ENCODE measurements around the gene ASCC1.
"Not testable (repeated sequence)": the region's sequence is repeated elsewhere in the genome, so short reads cannot be mapped to it uniquely, and the experiment has no call there.

Gene ASCC1

DNA sequence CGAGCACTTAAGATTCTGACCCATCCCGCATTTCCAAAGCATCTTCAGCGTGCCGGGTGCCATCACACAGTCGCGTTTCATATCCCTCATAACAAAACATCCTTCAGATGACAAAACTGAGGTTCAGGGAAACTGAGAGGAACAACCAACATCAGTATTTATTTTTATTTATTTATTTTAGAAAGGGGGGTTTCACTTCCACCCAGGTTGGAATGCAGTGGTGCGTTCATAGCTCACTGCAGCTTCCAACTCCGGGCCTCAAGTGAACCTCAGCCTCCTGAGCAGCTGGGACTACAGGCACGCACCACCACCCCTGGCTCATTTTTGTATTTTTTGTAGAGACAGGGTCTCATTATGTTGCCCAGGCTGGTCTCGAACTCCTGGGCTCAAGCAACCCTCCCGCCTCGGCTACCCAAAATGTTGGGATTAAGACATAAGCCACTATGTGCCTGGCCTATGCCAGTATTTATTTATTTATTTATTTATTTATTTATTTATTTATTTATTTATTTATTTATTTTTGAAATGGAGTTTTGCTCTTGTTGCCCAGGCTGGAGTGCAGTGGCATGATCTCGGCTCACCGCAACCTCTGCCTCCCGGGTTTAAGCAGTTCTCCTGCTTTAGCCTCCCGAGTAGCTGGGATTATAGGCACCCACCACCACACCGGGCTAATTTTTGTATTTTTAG is 33.2 kb upstream of the ASCC1 start:
- peak overlapping the region; percentile 97 for H3K27ac ChIP-seq
- DNase-seq (ENCODE audit: low read depth, low spot score), result not testable (repeated sequence)

DNA sequence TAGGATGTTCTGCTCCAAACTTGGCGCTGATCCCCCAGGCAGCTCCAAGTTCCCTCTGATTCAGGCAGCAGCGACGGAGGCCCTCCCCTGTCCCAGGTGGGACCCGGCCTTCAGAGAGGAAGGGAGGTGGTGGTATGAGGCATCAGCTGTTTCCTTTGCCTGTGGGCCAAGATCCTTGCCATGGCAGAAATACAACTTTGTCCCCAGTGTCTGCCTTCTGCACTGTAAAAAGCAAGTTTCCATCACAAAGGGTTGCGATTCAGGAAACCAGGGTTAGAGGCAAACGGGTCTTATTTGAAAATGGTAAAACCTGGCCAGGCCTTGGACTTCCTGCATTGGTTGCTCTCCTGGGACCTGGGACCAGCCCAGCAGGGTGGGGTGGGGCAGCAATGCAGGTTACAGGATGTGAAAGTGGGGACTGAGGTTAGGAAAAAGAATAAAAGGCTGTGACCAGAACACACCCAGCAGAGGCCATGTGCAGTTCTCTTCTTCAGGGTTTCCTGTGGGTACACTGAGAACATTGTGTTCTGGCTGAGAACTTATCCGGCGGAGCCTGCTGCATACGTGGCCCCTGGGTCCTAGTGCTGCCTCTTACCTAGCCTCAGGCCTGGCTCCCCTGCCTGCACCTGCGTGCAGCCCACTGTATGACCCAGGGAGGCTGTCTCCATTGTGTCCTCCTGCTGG is 32.5 kb upstream of the ASCC1 start:
- no peak for DNase-seq (ENCODE audit: low read depth, low spot score)
- H3K27ac ChIP-seq, result peak overlapping the region; percentile 97

DNA sequence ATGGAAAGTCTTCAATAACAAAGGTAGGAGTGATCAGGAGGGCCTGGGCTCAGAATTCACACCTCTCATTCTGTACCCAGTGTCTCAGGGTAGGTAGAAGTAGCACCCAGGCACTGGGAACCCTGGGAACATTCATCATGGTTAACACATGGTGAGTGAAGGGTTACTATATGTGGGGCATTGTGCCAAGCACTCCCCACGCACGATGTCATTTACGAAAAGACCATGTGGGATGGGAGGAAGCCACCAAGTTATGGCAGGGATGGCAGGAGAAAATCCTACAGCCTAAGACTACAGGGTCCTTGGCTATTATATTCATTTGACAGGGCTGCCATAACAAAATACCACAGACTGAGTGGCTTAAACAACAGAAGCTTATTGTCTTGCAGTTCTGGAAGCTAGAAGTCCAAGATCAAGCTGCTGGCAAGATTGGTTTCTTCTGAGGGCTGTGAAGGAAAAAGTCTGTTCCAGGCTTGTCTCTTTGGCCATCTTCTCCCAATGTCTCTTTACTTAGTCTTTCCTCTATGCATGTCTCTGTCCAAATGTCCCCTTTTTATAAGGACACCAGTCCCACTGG is 30.0 kb upstream of the ASCC1 start:
- peak overlapping the region; percentile 97 for H3K27ac ChIP-seq

DNA sequence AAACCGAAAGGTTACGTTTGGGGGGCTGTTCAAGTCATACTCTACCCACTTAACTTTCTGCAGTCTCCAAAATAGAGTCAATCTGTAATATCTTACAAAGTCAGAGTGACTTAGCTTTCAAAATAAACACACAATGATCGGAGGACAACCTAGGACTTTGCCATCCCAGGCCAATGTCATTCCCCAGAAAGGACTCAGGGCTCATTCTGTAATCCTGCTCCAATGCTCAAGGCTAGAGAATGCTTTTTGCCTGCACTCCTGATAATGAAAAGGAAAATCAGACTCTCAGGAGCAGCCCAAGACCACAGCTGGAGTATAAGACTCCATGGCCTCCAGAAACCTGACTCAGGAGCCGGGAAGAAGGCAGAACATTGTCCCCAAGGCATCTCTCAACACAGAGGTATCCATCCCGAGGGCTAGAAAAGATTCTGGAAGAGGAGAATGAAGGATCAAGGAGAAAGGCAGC is 28.5 kb upstream of the ASCC1 start:
- DNase-seq (ENCODE audit: low read depth, low spot score), result no peak
- peak overlapping the region; percentile 64 for H3K27ac ChIP-seq

More for the DNA sequence above, 30.0 kb upstream of the ASCC1 start:
- DNase-seq (ENCODE audit: low read depth, low spot score), result no peak

DNA sequence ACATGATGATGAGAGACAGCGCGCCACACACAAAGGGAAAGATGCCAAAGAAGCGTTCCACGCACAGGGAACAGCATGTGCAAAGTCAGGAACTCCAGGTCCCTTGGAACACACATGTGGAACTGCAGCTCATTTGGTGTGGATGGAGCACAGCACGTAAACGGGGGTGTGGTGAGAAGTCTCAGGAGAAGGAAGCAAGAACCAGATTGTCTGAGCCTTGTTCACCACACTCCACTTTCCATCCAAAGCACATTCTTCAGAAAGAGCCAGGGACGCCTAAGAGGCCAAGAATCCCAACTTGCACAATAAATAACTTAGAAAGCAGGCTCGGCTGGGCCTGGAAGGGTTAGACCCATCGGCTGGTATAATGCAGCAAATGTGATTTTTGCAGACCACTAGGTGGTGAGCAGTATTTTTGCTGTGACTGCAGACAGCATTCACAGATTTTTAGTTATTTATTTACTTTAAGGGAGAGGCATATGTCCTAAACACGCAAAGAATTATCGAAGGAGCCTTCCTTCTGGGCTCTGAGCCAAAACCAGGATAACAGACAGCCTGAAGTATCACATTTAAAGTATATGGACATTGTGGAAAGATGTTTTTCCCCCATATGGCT is 27.9 kb upstream of the ASCC1 start:
- DNase-seq (ENCODE audit: low read depth, low spot score), result no peak
- H3K27ac ChIP-seq, result peak overlapping the region; percentile 64

DNA sequence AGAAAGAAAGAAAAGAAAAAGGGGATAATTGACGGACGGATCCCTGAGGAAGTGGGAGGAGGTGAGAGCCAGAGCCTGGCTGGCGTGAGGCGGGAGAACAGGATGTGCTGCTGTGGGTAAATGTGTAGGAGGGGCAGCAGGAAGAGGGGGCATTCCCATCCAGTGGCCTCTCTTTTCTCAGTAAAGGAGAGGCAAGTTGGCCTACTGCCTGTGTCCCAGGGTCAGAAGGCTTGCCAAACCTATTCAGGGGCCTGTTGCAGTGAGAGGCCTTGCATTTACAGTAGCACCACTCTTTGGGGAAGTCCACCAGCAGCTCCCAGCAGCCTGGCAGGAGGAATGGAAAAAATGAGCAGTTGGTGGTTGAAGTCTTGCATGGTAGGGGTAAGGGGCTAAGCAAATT is 26.6 kb upstream of the ASCC1 start:
- H3K27ac ChIP-seq, result peak overlapping the region; percentile 64
- no peak for DNase-seq (ENCODE audit: low read depth, low spot score)

DNA sequence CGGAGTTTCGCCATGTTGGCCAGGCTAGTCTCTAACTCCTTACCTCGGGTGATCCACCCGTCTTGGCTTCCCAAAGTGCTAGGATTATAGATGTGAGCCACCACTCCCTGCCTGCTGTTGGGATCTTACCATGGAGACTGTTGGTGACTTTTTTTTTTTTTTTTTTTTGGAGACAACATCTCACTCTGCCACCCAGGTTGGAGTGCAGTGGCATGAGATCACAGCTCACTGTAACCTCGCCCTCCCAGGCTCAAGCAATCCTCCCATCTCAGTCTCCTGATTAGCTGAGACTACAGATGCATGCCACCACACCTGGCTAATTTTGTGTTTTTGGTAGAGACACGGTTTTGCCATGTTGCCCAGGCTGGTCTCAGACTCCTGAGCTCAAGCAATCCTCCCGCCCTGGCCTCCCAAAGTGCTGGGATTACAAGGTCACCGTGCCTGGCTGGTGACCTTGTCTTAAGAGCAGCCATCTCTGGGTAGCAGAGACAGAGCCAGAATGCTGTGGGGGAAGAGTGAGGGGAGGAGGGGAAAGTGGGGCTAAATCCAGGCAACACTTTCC is 25.7 kb upstream of the ASCC1 start:
- H3K27ac ChIP-seq, result no peak overlapping the region
- DNase-seq (ENCODE audit: low read depth, low spot score), result no peak

DNA sequence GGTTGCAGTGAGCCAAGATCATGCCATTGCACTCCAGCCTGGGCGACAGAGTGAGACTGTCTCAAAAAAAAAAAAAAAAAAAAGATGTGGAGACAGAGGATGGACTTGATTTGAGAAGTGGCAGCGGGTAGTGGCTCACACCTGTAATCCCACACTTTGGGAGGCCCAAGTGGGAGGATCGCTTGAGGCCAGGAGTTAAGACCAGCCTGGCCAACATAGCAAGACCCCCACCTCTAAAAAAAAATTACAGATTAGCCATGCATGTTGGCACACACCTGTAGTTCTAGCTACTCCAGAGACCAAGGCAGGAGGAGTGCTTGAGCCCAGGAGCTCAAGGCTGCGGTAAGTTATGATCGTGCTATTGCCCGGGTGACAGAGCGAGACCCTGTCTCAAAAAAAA is 24.3 kb upstream of the ASCC1 start:
- H3K27ac ChIP-seq, result no peak overlapping the region
- no peak for DNase-seq (ENCODE audit: low read depth, low spot score)

DNA sequence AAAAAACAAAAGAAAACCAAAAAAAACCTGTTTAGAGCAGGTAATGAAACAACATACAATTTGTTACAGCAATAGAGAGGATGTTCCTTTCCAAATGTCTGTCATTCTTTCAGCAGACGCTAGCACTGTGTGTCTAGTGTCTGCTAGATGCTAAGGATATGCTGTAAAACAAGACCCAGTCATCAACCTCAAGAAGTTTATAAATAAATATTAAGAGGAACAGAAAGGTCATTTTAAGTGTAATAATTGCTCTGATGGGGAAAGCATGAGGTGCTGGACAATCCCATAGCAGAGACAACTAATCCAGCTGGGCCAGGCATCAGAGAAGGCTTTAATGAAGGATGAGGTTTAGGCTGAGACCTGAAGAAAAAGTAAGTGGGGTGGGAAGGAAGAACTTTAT is 23.3 kb upstream of the ASCC1 start:
- H3K27ac ChIP-seq, result no peak overlapping the region
- no peak for DNase-seq (ENCODE audit: low read depth, low spot score)

DNA sequence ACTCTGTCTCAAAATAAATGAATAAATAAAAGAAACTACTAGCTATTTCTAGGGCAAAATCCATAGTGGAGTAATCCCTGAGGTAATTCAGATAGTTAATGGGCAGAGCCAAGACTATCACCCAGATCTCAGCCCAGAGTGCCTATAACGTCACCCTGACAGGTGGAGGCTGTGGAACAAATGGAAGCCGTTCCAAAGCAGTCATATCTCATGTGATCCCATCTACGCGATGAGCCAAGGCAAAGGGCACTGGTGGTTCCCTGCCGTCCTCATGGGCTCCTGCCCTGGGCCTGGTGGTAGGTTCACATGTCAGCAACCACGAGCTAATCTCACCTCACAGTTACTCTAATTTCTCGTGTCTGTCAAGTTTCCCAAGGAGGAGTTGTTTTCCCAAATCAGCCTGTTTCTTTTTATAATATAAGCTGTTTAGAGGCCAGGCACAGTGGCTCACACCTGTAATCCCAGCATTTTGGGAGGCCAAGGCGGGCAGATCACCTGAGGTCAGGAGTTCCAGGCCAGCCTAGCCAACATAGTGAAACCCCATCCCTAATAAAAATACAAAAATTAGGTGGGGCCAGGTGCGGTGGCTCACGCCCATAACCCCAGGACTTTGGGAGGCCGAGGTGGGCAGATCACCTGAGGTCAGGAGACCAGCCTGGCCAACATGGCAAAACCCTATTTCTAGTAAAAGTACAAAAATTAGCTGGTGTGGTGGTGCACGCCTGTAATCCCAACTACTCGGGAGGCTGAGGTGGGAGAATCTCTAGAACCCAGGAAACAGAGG is 22.5 kb upstream of the ASCC1 start:
- no peak for DNase-seq (ENCODE audit: low read depth, low spot score)
- no peak overlapping the region for H3K27ac ChIP-seq

DNA sequence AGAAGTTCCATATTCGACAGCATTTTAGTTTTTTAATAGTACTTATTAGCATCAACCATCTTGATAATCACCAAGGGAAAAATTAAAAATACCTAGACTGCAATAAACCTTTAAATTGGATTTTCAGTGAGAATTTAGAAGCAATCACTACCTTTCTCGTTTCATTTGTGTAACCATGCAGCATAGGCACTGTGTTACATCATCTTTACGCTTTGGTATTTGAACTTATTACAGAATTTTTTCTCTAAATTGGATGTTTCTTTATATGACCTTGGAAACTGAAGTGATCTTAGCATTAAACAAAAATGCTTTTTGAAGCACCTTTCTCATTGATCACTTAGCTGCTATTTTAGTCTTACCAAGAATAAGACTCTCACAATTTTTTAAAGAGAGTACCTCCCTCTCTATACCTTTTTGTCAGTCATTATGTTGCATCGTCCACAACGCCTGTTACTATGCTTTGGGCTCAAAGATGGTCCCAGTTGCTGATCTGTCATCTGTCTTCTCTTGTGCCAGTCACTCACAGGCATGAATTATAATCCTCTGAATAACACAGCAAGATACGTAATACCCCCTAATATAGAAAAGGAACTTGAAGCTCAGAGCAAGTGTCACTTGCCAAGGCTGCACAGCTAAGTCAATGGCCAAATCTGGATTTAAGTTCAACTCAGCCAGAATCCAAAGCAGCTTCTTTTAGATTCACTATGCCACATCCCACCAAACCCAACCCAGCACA is 19.6 kb upstream of the ASCC1 start:
- H3K27ac ChIP-seq, result no peak overlapping the region
- DNase-seq (ENCODE audit: low read depth, low spot score), result no peak

DNA sequence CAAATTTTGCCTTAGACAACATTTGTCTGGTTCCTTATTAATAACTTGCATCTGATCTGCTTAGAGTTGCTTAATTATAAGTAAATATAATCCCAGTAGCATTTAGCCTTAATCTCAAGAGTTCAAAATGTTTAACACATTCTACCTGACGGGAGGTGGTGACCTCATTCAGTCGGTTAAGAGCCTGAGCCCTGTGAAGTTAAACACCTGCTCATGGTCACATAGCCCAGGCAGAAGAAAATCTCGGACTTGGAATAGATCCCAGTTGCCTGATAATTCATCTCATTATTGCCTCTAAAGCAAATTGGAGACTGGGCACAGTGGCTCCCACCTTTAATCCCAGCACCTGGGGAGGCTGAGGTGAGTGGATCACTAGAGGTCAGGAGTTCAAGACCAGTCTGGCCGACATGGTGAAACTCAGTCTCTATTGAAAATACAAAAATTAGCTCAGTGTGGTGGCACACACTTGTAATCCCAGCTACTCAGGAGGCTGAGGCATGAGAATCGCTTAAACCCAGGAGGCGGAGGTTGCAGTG is 18.6 kb upstream of the ASCC1 start:
- no peak overlapping the region for H3K27ac ChIP-seq
- no peak for DNase-seq (ENCODE audit: low read depth, low spot score)

DNA sequence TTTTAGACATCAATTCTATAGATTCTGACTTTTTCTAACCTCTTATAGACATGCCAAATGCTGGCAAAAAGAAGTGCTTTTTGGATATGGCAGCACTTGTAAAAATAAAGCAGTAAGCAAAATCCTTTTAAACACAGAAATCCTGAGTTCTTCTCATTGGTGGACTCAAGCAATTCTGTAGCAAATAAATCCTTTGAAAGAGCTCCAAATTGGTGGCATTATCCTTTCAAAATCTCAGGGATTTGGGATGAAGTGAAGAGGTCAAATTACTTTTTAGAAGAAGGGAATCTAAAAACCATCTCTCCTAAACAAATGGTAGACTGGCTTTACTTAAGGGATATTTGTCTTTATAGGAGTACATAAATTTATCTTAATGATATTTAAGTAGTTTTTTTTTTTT is 17.5 kb upstream of the ASCC1 start:
- DNase-seq (ENCODE audit: low read depth, low spot score), result no peak
- H3K27ac ChIP-seq, result peak overlapping the region; percentile 1

DNA sequence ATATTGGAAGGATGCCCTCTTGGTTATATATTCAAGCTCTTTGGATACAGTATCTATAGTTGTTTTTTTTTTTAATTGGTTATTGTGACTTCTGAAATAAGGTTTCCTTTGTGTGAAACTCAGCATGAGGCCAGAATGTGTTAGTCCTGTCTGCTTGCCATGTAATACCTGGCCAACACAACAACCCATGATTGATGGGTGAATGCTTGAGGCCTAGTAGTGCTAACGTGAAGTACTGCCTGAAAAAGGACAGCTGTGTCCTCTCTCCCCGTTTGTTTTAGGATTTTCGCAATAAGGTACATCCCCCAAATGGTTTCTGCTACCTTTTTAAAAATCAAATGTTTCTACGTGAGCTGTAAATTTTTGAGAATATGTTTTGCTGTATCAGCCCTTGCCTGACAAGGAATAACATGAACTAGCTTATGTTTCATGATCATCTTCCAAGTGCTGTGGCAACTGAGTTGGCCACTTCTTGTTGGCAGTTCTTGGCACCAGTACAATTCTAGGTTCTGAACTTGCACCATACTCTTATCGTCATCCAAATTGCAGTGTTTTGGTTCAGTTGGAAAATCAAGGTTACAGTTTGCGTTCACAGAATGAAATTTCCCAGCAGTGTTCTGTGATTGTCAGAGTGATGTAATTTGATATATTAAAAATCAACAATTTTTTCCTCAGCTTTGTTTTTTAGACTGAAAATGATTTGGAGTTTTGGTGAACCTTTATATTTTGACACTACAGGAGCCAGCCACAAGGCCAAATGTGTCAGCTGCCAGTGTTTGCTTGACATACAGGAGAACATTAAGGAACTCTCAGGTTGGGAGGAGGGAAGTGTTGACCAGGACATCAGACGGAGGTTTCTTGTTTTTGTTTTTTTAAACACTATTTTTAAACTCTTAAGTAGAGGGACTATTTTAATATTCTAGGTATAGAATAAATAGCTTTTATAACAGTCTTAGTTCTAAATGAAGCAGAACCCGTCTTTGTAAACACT is 13.5 kb upstream of the ASCC1 start:
- DNase-seq (ENCODE audit: low read depth, low spot score), result no peak
- peak overlapping the region; percentile 7 for H3K27ac ChIP-seq

DNA sequence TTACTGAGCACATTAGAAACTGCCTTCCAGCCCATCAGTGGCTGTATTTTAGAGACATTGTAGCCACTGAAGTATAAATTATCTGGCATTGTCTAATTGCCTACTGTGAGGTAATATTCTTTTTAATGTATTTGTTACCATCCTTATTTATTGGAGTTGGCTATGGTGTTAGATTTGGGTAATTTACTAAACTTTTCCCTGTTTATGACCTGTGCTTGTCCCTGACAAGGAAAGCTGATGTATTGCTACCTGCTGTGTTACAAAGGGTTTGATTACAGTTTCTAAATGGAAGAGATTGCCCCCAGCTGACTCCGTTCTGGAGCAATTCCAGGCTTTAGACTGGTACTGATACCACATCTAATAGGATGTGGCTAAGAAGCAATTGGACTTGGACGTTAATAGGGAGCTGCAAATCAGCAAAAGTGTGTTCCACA is 12.3 kb upstream of the ASCC1 start:
- no peak overlapping the region for H3K27ac ChIP-seq
- DNase-seq (ENCODE audit: low read depth, low spot score), result no peak

DNA sequence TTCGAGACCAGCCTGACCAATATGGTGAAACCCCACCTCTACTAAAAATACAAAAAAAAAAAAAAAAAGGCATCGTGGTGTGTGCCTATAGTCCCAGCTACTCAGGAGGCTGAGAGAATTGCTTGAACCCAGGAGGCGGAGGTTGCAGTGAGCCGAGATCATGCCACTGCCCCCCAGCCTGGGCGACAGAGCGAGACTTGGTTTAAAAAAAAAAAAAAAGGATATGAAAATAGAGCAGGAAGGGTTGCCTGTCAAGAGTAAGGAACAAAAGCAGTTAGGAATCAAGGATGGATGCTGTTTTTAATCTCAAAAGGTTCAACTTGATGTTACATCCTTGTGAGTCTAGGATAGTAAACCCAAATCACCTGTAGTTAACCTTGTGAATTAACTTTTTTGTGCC is 11.8 kb upstream of the ASCC1 start:
- H3K27ac ChIP-seq, result no peak overlapping the region
- no peak for DNase-seq (ENCODE audit: low read depth, low spot score)

DNA sequence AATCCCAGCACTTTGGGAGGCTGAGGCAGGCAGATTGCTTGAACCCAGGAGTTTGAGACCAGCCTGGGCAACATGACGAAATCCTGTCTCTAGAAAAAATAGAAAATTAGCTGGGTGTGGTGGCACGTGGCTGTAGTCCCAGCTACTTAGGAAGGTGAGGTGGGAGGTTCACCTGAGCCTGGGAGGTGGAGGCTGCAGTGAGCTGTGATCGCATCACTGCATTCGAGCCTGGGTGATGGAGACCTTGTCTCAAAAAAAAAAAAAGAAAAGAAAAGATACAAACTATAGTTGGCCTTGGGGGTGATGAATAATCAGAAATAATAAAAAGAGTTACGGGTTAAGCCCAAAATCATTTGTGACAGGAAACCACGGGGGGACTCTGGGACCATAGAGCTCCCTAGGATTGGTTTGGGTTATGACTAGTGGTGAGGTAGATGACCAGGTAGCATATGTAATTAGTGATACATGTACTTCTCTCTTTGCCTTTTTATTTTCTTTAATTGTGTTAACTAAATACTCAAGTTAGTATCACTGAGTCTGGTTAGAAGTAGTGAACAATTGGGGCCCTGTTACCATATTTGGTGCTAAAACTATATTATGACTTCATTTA is 10.4 kb upstream of the ASCC1 start:
- peak overlapping the region; percentile 43 for H3K27ac ChIP-seq
- DNase-seq (ENCODE audit: low read depth, low spot score), result no peak

DNA sequence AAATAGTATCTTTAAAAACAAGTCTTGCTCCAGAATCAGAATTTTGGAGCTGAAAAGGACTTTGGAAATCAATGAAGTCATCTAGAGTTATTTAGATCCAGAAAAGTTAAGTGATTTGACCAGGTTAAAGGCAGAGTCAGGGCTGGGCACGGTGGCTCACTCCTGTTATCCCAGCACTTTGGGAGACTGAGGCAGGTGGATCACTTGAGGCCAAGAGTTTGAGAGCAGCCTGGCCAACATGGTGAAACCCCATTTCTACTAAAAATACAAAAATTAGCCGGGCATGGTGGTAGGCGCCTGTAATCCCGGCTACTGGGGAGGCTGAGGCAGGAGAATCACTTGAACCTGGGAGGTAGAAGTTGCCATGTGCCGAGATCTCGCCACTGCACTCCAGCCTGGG is 8.1 kb upstream of the ASCC1 start:
- peak overlapping the region; percentile 12 for H3K27ac ChIP-seq
- not testable (repeated sequence) for DNase-seq (ENCODE audit: low read depth, low spot score)

Data from epithelial cell of prostate (primary cell).